COLO829 (cell line): ENCODE results near the gene SCAMP2.

Experiments used
- DNase-seq: peaks from one replicate; pipeline ENCODE4 v3.0.0; 2012; ENCODE audit warnings: low spot score

The SCAMP2 gene

DNA sequence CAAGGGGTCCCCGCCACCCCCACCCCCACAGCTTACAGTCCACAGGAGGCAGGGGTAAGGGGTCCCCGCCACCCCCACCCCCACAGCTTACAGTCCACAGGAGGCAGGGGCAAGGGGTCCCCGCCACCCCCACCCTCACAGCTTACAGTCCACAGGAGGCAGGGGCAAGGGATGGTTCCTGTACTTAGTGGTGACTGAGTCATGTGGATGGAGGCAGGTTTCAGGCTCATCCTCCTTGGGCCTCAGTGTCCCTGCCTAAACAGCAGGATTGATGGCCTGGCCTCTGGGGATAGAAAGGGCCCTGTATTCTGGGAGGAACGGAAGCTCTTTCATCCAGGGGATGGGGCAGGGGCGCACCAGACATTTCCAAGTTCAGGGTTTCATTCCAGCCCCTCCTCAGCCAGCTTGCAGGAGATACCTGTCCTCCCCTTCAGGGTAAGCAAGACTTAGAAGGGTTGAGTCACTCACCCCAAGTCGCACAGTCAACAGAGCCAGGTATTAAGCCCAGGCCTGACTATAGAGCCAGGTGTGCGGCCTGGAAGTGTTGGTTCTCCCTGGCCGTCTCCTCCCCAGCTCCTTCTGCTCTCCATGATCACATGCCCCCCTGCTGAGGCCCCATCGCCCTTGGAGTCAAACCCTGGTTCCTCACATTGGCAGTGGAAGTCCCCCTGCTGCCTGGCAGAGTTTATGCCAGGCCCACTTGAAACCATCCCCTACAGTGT is 78.8 kb downstream of the SCAMP2 start:
- no peak for DNase-seq
